GM19025 (cell line): ENCODE results near the gene SLC22A25.
"Not testable (repeated sequence)": the region's sequence is repeated elsewhere in the genome, so short reads cannot be mapped to it uniquely, and the experiment has no call there.

Experiments used
- ATAC-seq: cut with Tn5 transposase; IDR thresholded peaks from one replicate; pipeline ENCODE4 v1.9.1; 2021; ENCODE audit warnings: mild to moderate bottlenecking, low read depth, moderate library complexity; ENCODE audit not compliant: unreplicated experiment

SLC22A25 gene

GRCh38 chr11:63243533-63243932, at the start of gene SLC22A25:
Gene SLC22A25 (minus strand): TSS chr11:63243599. CDS start chr11:63229652, 13,947 bp downstream.
- no peak for ATAC-seq

DNA sequence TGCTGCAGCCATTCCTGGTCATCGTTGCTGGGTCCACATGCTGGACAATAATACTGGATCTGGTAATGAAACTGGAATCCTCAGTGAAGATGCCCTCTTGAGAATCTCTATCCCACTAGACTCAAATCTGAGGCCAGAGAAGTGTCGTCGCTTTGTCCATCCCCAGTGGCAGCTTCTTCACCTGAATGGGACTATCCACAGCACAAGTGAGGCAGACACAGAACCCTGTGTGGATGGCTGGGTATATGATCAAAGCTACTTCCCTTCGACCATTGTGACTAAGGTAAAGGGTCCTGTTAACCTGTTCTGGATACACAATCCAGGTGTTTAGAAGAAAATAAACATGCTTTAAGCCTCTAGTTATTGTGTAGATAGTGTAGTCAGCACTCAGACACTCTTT, 46.9 kb upstream of the SLC22A25 start:
- no peak for ATAC-seq

DNA sequence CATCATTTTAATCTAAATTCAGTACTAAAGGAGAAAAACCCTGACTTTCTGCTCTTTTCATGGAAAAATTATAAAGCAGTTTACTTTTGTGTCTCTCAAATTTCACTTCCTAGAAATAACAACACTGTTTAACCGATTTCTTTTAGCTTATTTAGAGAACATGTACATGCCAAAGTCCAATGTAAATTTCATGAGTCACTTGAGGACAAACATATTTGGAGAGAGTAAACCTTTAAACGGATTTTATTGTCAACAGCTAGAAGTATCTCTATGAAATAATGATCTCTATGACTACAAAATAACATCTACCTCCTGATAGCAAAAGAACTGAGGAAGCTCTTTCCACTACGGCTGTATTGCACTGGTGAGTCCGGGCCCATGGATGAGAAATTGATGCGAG, 46.3 kb upstream of the SLC22A25 start:
- ATAC-seq, result no peak

- ATAC-seq, result no peak
Observed at GRCh38 chr11:63282579-63282978, 39.2 kb upstream of the SLC22A25 start.

- no peak for ATAC-seq
Observed at GRCh38 chr11:63280920-63281319, 37.5 kb upstream of the SLC22A25 start.

DNA sequence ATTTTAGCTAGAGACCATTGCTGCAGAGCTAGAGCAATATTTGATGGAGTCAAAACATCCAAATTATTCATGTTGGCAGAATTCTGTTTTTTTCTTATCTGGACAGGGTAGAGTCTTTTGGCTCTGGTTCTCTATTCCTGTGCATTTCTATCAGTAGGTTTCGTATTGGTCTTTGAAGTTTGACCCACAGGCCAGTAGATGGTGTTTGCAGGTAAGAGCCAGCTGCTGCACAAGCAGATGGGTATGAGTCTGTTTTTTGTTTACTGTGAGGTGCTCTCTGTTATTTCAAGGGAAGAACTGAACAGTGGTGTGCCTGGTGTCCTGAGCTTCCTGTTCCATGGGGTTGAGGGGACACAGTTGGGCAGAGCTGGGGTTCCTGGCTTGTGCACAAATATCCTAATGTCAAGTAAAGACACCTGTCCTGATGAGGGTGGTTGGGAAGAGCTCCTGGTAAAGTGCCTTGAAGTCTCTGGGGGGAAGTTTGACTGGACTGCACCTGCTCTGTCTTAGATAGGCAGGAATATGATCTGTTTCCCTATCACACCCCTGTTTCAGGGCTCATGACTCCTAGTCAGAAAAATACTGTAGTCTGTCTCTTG, 34.0 kb upstream of the SLC22A25 start:
- ATAC-seq, result no peak

GRCh38 chr11:63274776-63275175, 31.4 kb upstream of the SLC22A25 start:
- ATAC-seq, result no peak

- ATAC-seq, result no peak
Observed at GRCh38 chr11:63273685-63274084, 30.3 kb upstream of the SLC22A25 start.

GRCh38 chr11:63262547-63262946, 19.1 kb upstream of the SLC22A25 start:
- no peak for ATAC-seq

DNA sequence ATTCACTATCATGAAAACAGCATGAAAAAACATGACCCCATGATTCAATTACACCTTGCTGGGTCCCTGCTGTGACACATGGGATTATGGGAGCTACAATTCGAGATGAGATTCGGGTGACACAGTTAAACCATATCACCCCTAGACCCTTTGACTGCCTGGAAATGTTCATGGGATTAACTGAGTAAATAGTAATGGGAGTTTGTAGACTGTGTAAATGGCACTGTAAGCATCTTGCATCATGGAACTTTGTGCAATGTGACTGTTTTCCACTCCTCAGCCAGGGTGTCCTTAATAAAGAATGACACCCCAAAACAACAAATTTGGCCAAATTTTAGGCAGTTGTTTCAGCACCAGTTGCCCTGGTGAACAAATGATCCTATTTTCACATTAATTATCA, 7.9 kb upstream of the SLC22A25 start:
- ATAC-seq, result no peak

GRCh38 chr11:63250162-63251050, 7.0 kb upstream of the SLC22A25 start:
- no peak for ATAC-seq

DNA sequence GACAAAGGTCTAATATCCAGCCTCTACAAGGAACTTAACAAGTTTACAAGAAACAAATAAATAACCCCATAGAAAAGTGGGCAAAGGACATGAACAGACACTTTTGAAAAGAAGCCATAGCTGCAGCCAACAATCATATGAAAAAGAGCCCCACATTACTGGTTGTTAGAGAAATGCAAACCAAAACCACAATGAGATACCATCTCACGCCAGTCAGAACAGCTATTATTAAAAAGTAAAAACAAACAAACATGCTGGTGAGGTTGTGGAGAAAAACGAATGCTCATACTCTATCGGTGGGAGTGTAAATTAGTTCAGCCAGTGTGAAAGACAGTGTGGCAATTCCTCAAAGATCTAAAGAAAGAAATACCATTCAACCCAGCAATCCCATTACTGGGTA, 5.6 kb upstream of the SLC22A25 start:
- ATAC-seq, result no peak

DNA sequence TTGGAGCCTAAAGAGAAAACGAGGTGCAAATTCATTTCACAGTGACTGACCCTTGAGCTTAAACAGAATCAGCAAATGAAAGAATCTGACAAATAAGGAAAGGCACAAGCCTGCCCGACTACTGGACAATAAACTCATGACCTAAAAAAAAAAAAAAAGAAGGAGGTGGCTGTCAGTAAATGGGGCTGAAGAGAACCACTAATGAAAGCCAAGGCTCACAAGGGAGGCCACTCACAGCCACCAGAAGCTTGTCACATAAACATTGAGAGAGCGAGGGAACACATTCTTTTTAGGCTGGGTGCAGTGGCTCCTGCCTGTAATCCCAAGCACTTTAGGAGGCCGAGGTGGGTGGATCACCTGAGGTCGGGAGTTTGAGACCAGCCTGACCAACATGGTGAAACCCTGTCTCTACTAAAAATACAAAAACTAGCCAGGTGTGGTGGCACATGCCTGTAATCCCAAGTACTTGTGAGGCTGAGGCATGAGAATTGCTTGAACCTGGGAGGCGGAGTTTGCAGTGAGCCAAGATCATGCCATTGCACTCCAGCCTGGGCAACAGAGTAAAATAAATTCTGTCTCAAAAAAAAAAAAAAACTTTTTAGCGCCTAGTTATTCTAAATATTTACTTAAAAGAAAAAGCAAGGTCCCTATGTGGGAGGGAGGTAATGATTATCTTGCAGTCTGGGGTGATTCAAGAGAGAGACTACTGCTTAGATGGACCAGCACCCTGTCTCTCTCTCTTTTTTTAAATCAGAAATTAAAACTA, 4.0 kb upstream of the SLC22A25 start:
- ATAC-seq, result not testable (repeated sequence)

- ATAC-seq, result no peak
Observed at GRCh38 chr11:63246045-63246444, 2.6 kb upstream of the SLC22A25 start.

DNA sequence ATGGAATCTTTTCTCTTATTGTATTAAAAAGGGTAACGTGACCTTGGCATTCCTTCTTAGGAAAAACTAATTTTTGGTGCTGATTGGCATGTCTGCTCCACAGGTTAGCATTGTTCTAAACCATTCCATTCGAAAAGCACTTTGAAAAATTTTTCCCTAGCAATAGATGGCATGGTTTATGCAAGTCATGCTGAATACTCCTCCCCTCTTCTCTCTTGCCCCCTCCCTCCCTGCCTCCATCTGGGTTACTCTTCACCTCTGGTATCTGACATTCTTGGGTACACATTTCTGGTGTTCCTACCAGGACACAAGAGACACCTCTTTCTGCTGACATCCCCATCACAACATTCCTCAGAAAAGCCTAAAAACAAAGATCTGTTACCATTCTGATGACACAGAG, 1.5 kb upstream of the SLC22A25 start:
- no peak for ATAC-seq

GRCh38 chr11:63242089-63242781, 1.2 kb downstream of the SLC22A25 start:
- no peak for ATAC-seq

DNA sequence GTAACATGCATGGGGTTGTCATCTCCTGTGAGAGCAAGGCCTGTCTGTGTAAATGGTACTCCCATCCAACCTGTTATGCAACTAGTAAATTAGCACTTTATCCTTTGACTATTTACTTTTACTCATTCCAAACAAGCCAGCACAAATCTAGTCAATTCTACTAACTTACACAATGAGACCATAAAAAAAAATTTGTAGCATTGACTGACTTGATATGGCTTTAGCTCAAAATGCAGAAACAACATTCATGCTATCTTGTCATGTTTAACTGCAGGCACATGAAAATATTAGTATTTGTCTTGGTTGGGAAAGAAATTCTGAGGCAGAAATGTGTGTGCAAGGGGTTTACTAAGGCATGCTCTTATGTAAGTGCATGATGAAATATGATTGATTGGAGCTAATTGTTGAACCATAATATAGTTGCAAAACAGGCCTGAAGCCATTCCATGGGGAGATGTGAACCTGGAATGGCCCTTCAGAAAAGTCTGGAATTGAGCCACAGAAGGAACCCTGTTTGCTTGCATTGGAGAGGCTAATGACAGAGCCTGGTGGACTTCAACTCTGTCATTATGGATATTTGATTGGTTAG, 2.5 kb downstream of the SLC22A25 start:
- ATAC-seq, result no peak

GRCh38 chr11:63240098-63240497, 3.3 kb downstream of the SLC22A25 start:
- ATAC-seq, result no peak

- no peak for ATAC-seq
Observed at GRCh38 chr11:63239254-63239653, 4.1 kb downstream of the SLC22A25 start.

GRCh38 chr11:63237413-63237812, 6.0 kb downstream of the SLC22A25 start:
- ATAC-seq, result no peak
